HG03280 (cell line): ENCODE results near the gene LIPF.
"Not testable (repeated sequence)": the region's sequence is repeated elsewhere in the genome, so short reads cannot be mapped to it uniquely, and the experiment has no call there.

Experiments
- ATAC-seq: cut with Tn5 transposase; IDR thresholded peaks from one replicate; pipeline ENCODE4 v1.9.1; 2021; ENCODE audit warnings: mild to moderate bottlenecking, moderate library complexity; ENCODE audit not compliant: unreplicated experiment

LIPF gene

GRCh38 chr10:88664142-88664541 is at the start of gene LIPF:
LIPF (plus strand) TSS chr10:88664442; CDS start chr10:88667298, 2,856 bp downstream.
- ATAC-seq: no peak

GRCh38 chr10:88616250-88616977 is 47.8 kb upstream of the LIPF start:
- ATAC-seq: no peak

DNA sequence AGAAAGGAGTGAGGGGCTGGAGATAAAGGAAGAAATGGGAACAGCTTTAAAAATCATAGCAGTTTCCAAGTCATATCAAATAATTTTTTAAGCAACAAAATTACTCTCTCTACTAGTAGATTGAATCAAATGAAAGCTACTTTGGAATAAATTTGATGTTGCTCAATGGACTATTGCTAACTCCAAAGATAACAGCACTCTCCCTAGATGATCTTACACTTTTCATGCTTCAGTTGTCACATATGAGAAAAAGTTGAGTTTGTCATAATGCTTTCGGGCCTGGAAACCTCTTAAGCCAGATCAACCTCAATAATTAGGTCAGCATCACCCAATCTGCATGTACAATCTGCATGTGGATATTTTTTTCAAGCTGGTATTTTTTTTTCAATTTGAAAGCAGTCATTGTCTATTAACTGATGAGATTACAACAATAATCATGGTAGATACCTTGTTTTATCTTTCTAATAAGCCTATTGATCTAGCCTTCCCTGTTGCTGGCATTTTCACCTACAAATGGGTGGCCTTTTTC is 46.4 kb upstream of the LIPF start:
- ATAC-seq: no peak

DNA sequence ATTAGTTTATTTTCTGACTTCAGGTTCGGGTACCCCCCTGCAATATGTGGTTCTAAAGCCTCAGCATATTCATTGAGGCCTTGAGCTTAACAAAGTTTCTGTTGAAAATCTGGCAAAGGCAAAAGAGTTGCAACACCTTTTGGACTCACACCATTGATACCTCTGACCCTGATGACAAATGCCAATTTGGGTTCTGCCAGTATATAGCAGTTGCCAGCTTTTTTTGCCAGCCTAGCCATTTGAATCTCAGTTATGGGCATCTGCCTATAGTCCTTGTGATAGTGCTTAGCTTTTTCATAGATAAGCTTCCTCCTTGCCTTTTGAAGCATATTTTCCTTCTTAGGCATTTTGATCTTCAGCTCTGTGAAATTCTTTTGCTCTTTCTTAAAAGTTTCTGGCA is 45.7 kb upstream of the LIPF start:
- no peak for ATAC-seq

DNA sequence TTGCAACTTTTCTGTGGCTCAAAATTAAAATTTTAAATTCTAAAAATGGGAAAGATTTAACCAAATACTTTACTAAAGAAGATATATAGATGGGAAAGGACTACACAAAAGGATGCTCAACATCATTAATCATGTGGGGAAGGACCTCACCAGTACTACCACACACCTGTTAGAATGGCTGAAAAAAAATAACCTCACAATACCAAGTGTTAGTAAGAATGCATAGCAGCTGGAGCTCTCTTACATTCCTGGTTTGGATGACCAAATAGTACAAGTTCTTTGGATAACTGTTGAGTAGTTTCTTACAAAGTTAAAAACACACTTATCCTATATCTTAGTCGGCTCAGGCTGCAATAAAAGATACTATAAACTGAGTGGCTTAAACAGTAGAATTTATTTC is 43.8 kb upstream of the LIPF start:
- no peak for ATAC-seq

DNA sequence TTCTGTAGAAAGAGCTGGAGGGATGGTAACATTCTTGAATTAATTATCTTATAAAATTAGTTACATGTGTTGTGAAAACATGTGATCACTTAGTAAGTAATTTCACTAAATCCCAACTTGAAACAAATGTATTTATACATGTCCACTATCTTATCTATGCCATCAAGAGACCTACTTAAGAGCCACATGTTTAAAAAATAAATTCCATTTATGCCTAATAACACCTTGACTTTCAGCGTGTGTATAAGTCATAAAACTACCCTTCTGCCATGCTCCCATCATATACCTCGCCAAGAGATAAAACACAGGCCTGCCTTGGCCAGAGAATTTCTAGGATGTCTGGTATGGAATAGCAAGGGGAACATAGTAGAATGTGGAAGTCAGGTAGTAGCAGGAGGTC is 40.4 kb upstream of the LIPF start:
- no peak for ATAC-seq

- no peak for ATAC-seq
Measured at GRCh38 chr10:88624840-88625239, 39.4 kb upstream of the LIPF start.

- no peak for ATAC-seq
Measured at GRCh38 chr10:88640186-88640585, 24.1 kb upstream of the LIPF start.

GRCh38 chr10:88642209-88642608 is 22.0 kb upstream of the LIPF start:
- no peak for ATAC-seq

DNA sequence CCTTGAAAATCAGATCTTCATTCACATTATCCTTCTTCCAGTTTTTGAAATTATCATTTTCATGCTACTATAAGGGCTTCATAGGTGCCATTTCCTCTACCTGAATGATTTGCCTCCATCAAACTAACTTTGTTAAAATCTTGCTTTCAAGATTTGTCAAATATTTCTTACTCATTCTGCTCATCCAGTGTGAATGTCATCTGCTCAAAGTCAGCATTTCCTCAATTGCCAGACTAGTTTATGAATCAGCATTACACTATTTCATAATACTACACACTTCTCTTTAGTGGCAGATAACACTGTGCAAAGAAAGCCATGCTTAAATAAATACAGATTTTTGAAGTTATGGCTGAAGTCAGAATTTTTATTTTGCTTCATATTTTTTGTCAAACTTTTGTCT is 21.3 kb upstream of the LIPF start:
- ATAC-seq: no peak

- ATAC-seq: no peak
Measured at GRCh38 chr10:88647061-88647615, 17.1 kb upstream of the LIPF start.

DNA sequence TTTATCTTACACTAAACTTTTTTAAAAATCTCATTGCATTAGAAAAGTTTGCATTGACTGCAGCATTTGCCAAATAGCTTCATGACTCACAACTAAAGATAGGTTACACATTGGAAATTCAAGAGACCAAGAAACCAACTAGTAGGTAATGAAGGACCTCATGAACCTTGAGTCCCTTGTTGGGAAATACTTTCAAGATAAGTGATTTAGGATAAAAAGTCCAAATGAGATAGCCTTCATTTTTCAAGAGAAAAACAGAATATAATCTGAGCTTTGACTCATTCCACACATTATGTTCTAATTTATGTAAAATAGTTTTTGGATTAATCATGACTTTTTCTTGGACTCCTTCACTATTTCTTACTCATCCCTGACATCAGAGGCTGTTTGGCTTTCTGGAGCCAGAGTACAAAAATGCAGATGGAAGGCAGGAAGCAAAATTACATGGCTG is 13.1 kb upstream of the LIPF start:
- no peak for ATAC-seq

- ATAC-seq: no peak
Measured at GRCh38 chr10:88652616-88653015, 11.6 kb upstream of the LIPF start.

DNA sequence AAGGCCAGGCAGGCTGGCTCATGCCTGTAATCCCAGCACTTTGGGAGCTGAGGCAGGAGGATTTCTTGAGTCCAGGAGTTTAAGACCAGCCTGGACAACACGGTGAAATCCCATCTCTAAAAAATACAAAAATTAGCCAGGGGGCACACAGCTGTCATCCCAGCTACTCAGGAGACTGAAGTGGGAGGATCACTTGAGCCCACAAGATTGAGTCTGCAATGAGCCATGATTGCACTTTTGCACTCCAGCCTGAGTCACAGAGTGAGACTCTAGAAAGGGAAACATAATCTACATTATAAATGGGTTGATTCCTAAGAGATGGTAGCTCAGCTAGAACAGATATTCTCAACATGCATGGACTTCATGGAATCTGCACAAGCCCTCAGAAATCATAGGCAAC is 6.3 kb upstream of the LIPF start:
- no peak for ATAC-seq

- no peak for ATAC-seq
Measured at GRCh38 chr10:88659725-88660597, 4.3 kb upstream of the LIPF start.

DNA sequence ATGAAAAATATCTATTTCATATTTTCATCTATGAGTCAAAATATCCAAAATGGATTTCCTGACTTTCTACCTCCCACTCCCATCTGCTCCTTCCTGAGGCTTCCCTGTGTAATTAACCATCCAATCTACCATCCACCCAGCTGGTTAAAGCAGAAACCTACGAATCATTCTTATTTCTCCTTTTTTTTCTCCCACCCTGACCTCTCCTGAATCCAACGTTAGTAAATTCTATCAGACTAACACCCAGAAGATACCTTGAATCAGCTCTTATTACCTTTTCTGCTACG is 3.7 kb upstream of the LIPF start:
- no peak for ATAC-seq

GRCh38 chr10:88661018-88661417 is 3.2 kb upstream of the LIPF start:
- ATAC-seq: no peak

DNA sequence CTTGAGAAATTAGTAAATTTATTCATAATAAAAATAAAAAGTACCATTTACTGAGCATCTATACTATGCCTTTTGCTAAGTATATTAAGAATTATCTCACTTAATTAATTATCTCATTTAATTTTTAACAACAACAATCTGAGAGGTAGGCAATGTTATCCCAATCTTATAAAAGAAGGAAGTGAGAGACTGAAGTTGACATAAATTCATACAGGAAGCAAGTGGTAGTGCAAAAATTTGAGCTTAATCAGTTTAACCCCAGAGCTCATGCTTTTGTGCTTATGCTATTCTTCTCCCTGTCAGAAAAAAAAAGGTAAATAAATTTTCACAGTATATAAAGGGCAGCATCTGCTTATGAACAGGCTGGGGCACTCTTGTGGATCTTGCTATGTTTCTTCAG is 2.7 kb upstream of the LIPF start:
- no peak for ATAC-seq

GRCh38 chr10:88663153-88663552 is 1.1 kb upstream of the LIPF start:
- not testable (repeated sequence) for ATAC-seq

DNA sequence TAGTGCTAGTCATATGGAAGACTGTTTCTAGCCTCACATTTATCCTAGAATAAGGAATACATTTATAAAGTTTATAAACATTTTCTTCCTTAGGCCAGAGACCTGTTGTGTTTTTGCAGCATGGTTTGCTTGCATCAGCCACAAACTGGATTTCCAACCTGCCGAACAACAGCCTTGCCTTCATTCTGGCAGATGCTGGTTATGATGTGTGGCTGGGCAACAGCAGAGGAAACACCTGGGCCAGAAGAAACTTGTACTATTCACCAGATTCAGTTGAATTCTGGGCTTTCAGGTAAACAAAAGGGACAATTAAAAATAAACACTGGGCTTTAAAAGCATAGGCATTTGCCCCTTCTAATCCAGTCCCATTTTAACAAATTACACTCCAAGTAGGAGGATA is 4.2 kb downstream of the LIPF start:
- no peak for ATAC-seq

DNA sequence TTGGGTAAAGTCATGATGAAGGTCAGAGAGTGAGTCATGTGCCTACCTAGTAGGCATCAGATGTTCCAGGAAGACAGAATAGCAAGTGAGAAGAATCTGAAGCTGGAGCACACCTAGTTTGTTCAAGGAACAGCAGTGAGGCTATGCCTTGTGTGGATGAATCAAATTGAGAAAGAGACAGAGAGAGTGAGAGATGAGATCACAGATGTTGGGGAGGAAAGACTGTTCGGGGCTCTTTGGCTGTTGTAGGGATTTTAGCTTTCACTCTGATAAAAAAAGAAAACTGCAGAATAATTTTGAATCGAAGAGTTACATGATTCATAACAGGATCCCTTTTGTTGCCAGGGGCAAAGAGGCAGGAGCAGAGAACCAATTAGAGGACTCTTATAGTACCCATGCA is 6.3 kb downstream of the LIPF start:
- no peak for ATAC-seq

- no peak for ATAC-seq
Measured at GRCh38 chr10:88672041-88672440, 7.8 kb downstream of the LIPF start.
